Activated CD8-positive, alpha-beta memory T cell treated with anti-CD3 and anti-CD28 coated beads for 4 hours (primary cell): ENCODE measurements around the gene H2AZ2.

Experiments used
- DNase-seq, 2 donors: peaks; one replicate each; pipeline ENCODE4 v3.0.0-alpha.2; 2020; ENCODE audit warnings: low read depth in 2 of 2

The H2AZ2 gene

GRCh38 chr7:44784364-44784763 is 63.5 kb downstream of the H2AZ2 start:
- DNase-seq: no peak

DNA sequence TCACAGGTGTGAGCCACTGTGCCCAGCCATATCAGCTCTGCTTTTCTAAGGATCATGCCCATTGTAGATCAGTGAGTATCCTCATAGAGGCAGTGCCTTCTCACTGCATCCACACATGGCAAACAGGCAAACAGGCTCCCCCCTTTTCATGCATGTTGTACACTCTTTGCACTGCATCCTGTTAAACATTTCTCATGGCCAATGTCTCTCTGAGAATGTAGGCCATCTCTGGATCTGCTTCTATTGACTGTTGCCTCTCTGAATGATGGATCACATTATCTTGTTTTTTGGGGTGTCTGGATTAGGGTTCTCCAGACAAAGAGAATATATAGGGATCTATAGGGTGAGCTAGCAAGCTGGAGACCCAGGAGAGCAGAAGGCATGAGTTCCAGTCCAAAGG is 64.5 kb downstream of the H2AZ2 start:
- DNase-seq: no peak

GRCh38 chr7:44782460-44782859 is 65.4 kb downstream of the H2AZ2 start:
- no peak for DNase-seq
